Tibial nerve (tissue), 4 donors: ENCODE results near the gene LIN7A. TPM values are rescaled to one million over a fixed set of nuclear protein-coding genes. Genes with fewer than 3 reads are reported as not detected.

ENCODE experiments used
- DNase-seq, 2 donors: peaks; one replicate each; pipeline ENCODE4 v3.0.0-alpha.2; 2019; ENCODE audit warnings: low spot score in 2 of 2
- H3K27ac ChIP-seq, 4 donors: fragments of 200-600 bp; sonication (generic) in 3 of 4; one replicate each; pipeline ENCODE4 v1.5.1; 2017 to 2019; ENCODE audit warnings: mild to moderate bottlenecking in 1 of 4
- H3K27me3 ChIP-seq, 2 donors: fragments of 200-600 bp; sonication (generic) in 1 of 2; one replicate each; pipeline versions ENCODE4 v1.5.1 to v1.6.0; 2017 to 2019
- H3K36me3 ChIP-seq, 3 donors: fragments of 200-600 bp; sonication (generic); one replicate each; pipeline ENCODE4 v1.5.1; 2018 to 2019
- H3K4me1 ChIP-seq, 4 donors: fragments of 200-600 bp; sonication (generic) in 3 of 4; one replicate each; pipeline ENCODE4 v1.5.1; 2017 to 2019
- H3K4me3 ChIP-seq, 4 donors: fragments of 200-600 bp; sonication (generic) in 3 of 4; one replicate each; pipeline ENCODE4 v1.5.1; 2017 to 2019; ENCODE audit warnings: mild to moderate bottlenecking in 1 of 4, moderate library complexity in 1 of 4
- H3K9me3 ChIP-seq, 4 donors: fragments of 200-600 bp; sonication (generic) in 3 of 4; one replicate each; pipeline ENCODE4 v1.5.1; 2017 to 2019
- EP300 ChIP-seq, 2 donors: sonication (generic); formaldehyde crosslinking; IDR thresholded peaks; one replicate each; pipeline ENCODE4 v1.6.1; 2017; ENCODE audit warnings: antibody characterized with exemption in 2 of 2, mild to moderate bottlenecking in 1 of 2
- POLR2A ChIP-seq, 2 donors: fragments of 450-650 bp; IDR thresholded peaks; one replicate each; pipeline ENCODE4 v1.6.1; 2017; ENCODE audit warnings: antibody characterized with exemption in 2 of 2, mild to moderate bottlenecking in 2 of 2, moderate library complexity in 2 of 2
- WGBS, 2 donors: methylation state at CpG; one replicate each; pipeline ENCODE4 v1.1.5; 2018; 5-methylcytosine and 5-hydroxymethylcytosine counted together
- total RNA-seq, 4 donors: library from RNA; depleted of rRNA; stranded (reverse); fragments of >200 nt; gene quantifications; one replicate each; pipeline ENCODE4 v1.1.0, GENCODE V29; 2016
- TF ChIP-seq, protein P1 (sequence below), 5 experiments: fragments of 200-600 bp in 3 of 5; fragments of 450-650 bp in 2 of 5; sonication (generic) in 3 of 5; IDR thresholded peaks; one replicate each; pipeline ENCODE4 v1.5.1; 2016 to 2019; ENCODE audit warnings: antibody characterized with exemption in 5 of 5, mild to moderate bottlenecking in 3 of 5, moderate library complexity in 2 of 5

LIN7A gene
- total RNA-seq, 4 donors from 2014 or later, result 6.5 to 16.8 (median 7.9) TPM

- peaks cover 0 to 18% (median 7%) of the 10 kb centered on the region in 4 donors for H3K4me1 ChIP-seq
- no peak for DNase-seq
- H3K9me3 ChIP-seq, result no peaks in the 10 kb centered on the region
- 96% methylated on average over 1 of the region's 1 CpG for WGBS, 2 donors
- no peak for TF ChIP-seq EP300 (IDR thresholded peaks at IDR 0.05)
- TF ChIP-seq POLR2A (IDR thresholded peaks at IDR 0.05), result no peak
- TF ChIP-seq, protein P1, sequence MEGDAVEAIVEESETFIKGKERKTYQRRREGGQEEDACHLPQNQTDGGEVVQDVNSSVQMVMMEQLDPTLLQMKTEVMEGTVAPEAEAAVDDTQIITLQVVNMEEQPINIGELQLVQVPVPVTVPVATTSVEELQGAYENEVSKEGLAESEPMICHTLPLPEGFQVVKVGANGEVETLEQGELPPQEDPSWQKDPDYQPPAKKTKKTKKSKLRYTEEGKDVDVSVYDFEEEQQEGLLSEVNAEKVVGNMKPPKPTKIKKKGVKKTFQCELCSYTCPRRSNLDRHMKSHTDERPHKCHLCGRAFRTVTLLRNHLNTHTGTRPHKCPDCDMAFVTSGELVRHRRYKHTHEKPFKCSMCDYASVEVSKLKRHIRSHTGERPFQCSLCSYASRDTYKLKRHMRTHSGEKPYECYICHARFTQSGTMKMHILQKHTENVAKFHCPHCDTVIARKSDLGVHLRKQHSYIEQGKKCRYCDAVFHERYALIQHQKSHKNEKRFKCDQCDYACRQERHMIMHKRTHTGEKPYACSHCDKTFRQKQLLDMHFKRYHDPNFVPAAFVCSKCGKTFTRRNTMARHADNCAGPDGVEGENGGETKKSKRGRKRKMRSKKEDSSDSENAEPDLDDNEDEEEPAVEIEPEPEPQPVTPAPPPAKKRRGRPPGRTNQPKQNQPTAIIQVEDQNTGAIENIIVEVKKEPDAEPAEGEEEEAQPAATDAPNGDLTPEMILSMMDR (IDR thresholded peaks at IDR 0.05), result no peak
- H3K27me3 ChIP-seq, result no peaks in the 10 kb centered on the region
- no peak overlapping the region for H3K4me3 ChIP-seq
- no peaks in the 10 kb centered on the region for H3K36me3 ChIP-seq
- H3K27ac ChIP-seq, result no peak overlapping the region
Measured at GRCh38 chr12:80781313-80781712, 156.4 kb downstream of the LIN7A start.

- DNase-seq, result no peak
- Histone ChIP-seq H3K9me3 (no peaks in the 10 kb centered on the region), H3K4me3 (no peak overlapping the region), H3K27ac (no peak overlapping the region), H3K36me3 (no peaks in the 10 kb centered on the region), H3K27me3 (no peaks in the 10 kb centered on the region), H3K4me1 (peaks cover 0 to 18% (median 7%) of the 10 kb centered on the region in 4 donors)
- 81 to 84% methylated on average over 2 of the region's 2 CpGs for WGBS, 2 donors
- TF ChIP-seq POLR2A (IDR thresholded peaks at IDR 0.05) (no peak), EP300 (IDR thresholded peaks at IDR 0.05) (no peak)
- TF ChIP-seq, protein P1 (IDR thresholded peaks at IDR 0.05), result no peak
Measured at GRCh38 chr12:80780746-80781145, 157.0 kb downstream of the LIN7A start.

GRCh38 chr12:80778005-80778541 is 159.7 kb downstream of the LIN7A start:
- WGBS, 2 donors, result 39 to 47% methylated on average over 3 of the region's 3 CpGs

GRCh38 chr12:80777587-80777986 is 160.1 kb downstream of the LIN7A start:
- peak overlapping the region; percentile 37 to 90 (median 60) for H3K27ac ChIP-seq
- WGBS, 2 donors, result 73 to 78% methylated on average over 4 of the region's 4 CpGs

More at GRCh38 chr12:80778005-80778541, 159.7 kb downstream of the LIN7A start:
- peaks cover 0 to 18% (median 7%) of the 10 kb centered on the region in 4 donors for H3K4me1 ChIP-seq
- peak; percentile 15 to 42 for DNase-seq
- H3K36me3 ChIP-seq, result no peaks in the 10 kb centered on the region
- H3K27me3 ChIP-seq, result no peaks in the 10 kb centered on the region
- H3K27ac ChIP-seq, result peak overlapping the region; percentile 37 to 90 (median 60)
- no peaks in the 10 kb centered on the region for H3K9me3 ChIP-seq
- TF ChIP-seq POLR2A (IDR thresholded peaks at IDR 0.05) (no peak), EP300 (IDR thresholded peaks at IDR 0.05) (peak in 1 of 2 donors; percentile 32)
- H3K4me3 ChIP-seq, result no peak overlapping the region

DNA sequence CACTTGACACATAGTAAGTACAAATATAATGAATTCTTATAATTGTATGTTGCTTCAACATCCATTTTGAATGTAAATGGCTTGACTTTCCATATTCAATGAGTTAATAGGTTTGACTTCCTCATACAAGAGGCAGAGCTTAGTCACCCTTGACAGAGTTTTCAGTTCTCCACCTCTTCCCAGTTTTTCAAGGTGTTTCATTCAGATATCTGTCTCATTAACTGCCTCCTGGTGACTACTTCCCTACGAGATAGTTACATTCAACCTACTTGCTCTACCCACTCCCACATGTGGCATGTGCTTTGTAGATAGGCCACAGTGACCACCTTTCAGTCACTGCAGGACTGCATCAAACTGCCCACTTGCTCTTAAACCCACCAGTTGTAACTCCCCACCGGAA is 161.0 kb downstream of the LIN7A start:
- H3K9me3 ChIP-seq, result no peaks in the 10 kb centered on the region
- peaks cover 0 to 18% (median 7%) of the 10 kb centered on the region in 4 donors for H3K4me1 ChIP-seq
- DNase-seq, result no peak
- no peaks in the 10 kb centered on the region for H3K36me3 ChIP-seq
- TF ChIP-seq, protein P1 (IDR thresholded peaks at IDR 0.05), result no peak
- no peak for TF ChIP-seq POLR2A (IDR thresholded peaks at IDR 0.05)
- TF ChIP-seq EP300 (IDR thresholded peaks at IDR 0.05), result no peak
- no peak overlapping the region for H3K4me3 ChIP-seq
- H3K27ac ChIP-seq, result peak overlapping the region in 3 of 4 donors; percentile 43 to 90 (median 77)
- no peaks in the 10 kb centered on the region for H3K27me3 ChIP-seq
- 88 to 95% methylated on average over 2 of the region's 2 CpGs for WGBS, 2 donors

More at GRCh38 chr12:80777587-80777986, 160.1 kb downstream of the LIN7A start:
- H3K4me1 ChIP-seq, result peaks cover 0 to 18% (median 7%) of the 10 kb centered on the region in 4 donors
- H3K4me3 ChIP-seq, result no peak overlapping the region
- DNase-seq, result no peak
- H3K36me3 ChIP-seq, result no peaks in the 10 kb centered on the region
- TF ChIP-seq, protein P1 (IDR thresholded peaks at IDR 0.05), result no peak
- TF ChIP-seq POLR2A (IDR thresholded peaks at IDR 0.05) (no peak), EP300 (IDR thresholded peaks at IDR 0.05) (no peak)
- H3K27me3 ChIP-seq, result no peaks in the 10 kb centered on the region
- no peaks in the 10 kb centered on the region for H3K9me3 ChIP-seq
